Bronchial epithelial cell (primary cell): ENCODE measurements around the gene PIGBOS1. TPM values are rescaled to one million over a fixed set of nuclear protein-coding genes. Genes with fewer than 3 reads are reported as not detected.
A peak's percentile ranks its signal among the peaks of the same experiment; 100 is the strongest.

ENCODE experiments used
- DNase-seq: peaks from one replicate; pipeline ENCODE4 v3.0.0-alpha.2; 2010; ENCODE audit warnings: low read depth
- FAIRE-seq: peaks from 2 replicates; lab custom pipeline; 2011; peaks lifted over from hg19 to GRCh38; lab: Jason Lieb, UNC
- H3K27me3 ChIP-seq: 2 replicates; pipeline ENCODE4 v1.5.1; 2011; ENCODE audit warnings: low read length; ENCODE audit not compliant: control insufficient read depth, insufficient read depth
- H3K36me3 ChIP-seq: 2 replicates; pipeline ENCODE4 v1.5.1; 2011; ENCODE audit warnings: low read length; ENCODE audit not compliant: control insufficient read depth, insufficient read depth
- H3K4me3 ChIP-seq: 2 replicates; pipeline ENCODE4 v1.5.1; 2011; ENCODE audit warnings: mild to moderate bottlenecking, low read depth, low read length, control low read depth
- total RNA-seq: library from RNA; depleted of rRNA; stranded (reverse); fragments of >200 nt; gene quantifications from 2 replicates; pipeline ENCODE4 v1.2.1, GENCODE V29; 2014
- TF ChIP-seq, protein P1 (sequence below): IDR thresholded peaks from 2 replicates; pipeline ENCODE4 v1.5.1; 2011; ENCODE audit warnings: mild to moderate bottlenecking, moderate library complexity, low read length, control low read depth, inconsistent platforms; ENCODE audit not compliant: insufficient read depth, severe bottlenecking

PIGBOS1 gene
- total RNA-seq, 1 donor from 2014 or later, result 8.7 TPM

DNA sequence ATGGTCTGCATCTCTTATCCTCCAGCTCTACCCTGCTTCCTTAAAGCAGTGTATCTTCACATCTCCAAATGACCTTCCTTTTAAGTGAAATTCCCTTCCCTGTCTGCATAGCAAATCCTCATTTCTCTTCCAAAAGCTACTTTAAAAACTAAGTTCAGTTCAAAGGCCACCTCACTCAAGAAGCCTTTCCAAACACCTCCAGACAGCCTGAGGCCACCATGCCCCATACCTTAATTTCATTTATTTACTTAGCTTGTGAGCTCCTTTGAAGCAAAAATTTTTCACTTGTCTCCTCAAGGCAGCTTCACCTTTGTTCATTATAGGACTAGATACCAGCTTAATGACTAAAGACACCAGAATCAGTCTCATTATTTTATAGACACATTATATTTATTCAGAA, 39.5 kb upstream of the PIGBOS1 start:
- Histone ChIP-seq H3K4me3 (no peak overlapping the region), H3K27me3 (no peaks in the 10 kb centered on the region), H3K36me3 (no peaks in the 10 kb centered on the region)
- FAIRE-seq (no peak), DNase-seq (no peak)
- TF ChIP-seq, protein P1, sequence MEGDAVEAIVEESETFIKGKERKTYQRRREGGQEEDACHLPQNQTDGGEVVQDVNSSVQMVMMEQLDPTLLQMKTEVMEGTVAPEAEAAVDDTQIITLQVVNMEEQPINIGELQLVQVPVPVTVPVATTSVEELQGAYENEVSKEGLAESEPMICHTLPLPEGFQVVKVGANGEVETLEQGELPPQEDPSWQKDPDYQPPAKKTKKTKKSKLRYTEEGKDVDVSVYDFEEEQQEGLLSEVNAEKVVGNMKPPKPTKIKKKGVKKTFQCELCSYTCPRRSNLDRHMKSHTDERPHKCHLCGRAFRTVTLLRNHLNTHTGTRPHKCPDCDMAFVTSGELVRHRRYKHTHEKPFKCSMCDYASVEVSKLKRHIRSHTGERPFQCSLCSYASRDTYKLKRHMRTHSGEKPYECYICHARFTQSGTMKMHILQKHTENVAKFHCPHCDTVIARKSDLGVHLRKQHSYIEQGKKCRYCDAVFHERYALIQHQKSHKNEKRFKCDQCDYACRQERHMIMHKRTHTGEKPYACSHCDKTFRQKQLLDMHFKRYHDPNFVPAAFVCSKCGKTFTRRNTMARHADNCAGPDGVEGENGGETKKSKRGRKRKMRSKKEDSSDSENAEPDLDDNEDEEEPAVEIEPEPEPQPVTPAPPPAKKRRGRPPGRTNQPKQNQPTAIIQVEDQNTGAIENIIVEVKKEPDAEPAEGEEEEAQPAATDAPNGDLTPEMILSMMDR, result no peak

DNA sequence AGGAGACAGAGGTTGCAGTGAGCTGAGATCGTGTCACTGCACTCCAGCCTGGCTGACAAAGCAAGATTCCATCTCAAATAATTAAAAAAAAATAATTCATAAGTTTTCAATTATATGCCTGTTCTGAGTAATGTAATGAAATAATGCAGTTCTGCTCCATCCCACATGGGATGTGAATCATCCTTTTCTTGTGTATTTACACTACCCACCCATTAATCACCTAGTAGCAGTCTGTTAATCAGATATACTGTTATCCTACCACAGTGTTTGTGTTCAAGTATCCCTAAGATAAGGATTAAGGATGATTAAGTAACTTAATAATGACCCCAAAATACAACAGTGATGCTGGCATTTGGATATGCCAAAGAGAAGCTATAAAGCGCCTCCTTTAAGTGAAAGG, 38.9 kb upstream of the PIGBOS1 start:
- Histone ChIP-seq H3K36me3 (no peaks in the 10 kb centered on the region), H3K4me3 (no peak overlapping the region), H3K27me3 (no peaks in the 10 kb centered on the region)
- TF ChIP-seq, protein P1, result no peak
- peak; percentile 92 for DNase-seq
- no peak for FAIRE-seq

DNA sequence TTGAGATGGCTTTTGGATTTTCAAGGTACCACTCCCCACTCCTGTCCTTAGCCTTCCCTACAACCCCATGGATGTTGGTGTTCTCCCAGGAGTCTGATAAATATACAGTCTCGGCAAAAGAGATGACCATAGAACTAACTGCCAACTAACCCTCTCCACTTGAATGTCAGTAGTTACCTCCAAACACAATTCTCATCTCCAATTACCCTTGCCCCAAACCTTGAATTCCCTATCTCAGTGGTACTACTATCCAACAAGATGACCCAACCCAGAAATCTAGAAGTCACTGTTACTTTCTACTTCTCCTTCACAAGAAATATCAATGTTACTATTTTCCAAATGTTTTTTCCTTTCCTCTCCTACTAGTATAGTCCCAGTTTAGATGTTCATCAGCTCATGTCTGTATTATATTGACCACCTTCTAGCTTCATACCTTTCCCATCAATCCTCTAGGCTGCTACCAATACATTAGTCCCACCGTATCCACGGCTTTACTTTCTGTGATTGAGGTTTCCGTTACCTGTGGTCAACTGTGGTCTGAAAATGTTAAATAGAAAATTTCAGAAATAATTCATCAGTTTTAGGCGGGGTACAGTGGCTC, 38.2 kb upstream of the PIGBOS1 start:
- Histone ChIP-seq H3K4me3 (no peak overlapping the region), H3K36me3 (no peaks in the 10 kb centered on the region), H3K27me3 (no peaks in the 10 kb centered on the region)
- DNase-seq, result no peak
- TF ChIP-seq, protein P1, result no peak
- FAIRE-seq, result no peak

DNA sequence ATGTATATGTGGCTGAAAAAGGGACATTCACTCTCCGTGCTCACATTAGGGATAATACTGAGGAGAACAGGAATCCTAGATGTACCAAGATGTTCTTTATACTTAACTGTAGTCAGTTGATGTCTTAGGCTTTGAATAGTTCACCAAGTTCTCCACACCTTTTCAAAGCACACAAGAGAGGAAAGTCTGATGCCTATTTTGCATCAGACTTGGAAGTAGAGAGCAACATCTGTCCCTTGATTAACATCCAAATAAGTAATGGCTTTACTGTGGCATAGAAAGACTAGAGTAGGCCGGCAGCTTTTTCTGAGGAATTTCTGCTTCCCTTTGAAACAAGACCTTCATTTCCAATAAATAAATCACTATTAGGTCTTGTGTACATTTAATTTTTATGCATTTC, 34.1 kb upstream of the PIGBOS1 start:
- DNase-seq (no peak), FAIRE-seq (no peak)
- TF ChIP-seq, protein P1, result no peak
- Histone ChIP-seq H3K4me3 (no peak overlapping the region), H3K36me3 (no peaks in the 10 kb centered on the region), H3K27me3 (no peaks in the 10 kb centered on the region)

DNA sequence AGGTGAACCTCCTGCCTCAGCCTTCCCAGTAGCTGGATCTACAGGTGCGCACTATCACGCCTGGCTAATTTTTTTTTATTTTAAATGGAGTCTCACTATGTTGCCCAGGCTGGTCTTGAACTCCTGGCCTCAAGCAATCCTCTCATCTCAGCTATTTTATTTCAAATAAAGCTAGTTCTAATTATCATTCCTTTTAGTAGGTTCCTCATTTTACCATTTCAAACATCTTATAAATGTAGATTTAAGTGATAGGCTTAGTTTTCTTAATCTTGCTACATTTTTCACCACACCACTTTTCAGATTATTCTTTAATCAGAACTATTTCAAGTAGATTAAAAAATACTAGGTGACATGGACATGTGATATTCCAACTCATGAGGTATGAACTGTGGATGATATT, 30.4 kb upstream of the PIGBOS1 start:
- Histone ChIP-seq H3K27me3 (no peaks in the 10 kb centered on the region), H3K4me3 (no peak overlapping the region), H3K36me3 (no peaks in the 10 kb centered on the region)
- TF ChIP-seq, protein P1, result no peak
- no peak for DNase-seq
- FAIRE-seq, result no peak

DNA sequence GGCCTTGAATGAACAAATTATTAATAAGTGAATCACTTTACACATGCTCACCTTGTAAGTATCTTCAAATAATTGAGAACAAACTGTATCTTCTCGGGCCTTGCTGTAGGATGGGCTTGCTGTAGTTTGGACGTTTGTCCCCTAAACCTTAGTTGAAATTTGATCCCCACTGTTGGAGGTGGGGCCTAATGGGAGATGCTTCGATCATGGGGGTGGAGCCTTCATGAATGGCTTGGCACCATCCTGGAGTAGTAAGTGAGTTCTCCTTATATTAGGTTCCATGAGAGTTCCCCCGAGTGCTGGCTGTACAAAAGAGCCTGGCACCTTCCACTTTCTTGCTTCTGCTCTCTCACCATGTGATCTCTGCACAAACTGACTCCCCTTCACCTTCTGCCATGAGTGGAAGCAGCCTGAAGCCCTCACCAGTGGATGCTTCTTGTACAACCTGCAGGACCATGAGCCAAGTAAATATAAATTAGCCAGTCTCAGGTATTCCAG, 29.4 kb upstream of the PIGBOS1 start:
- H3K36me3 ChIP-seq, result no peaks in the 10 kb centered on the region
- H3K27me3 ChIP-seq, result no peaks in the 10 kb centered on the region
- FAIRE-seq (no peak), DNase-seq (no peak)
- no peak overlapping the region for H3K4me3 ChIP-seq
- TF ChIP-seq, protein P1, result no peak
